ENCODE data around the gene GPR27. TPM values are rescaled to one million over a fixed set of nuclear protein-coding genes. Genes with fewer than 3 reads are reported as not detected.

GPR27 gene
- total RNA-seq, 6 experiments from 2014 or later: 0.09 to 0.37 (median 0.12) TPM; not detected in 1

- WGBS (ENCODE audit: insufficient coverage, low coverage, low lambda C conversion rate, missing lambda C conversion rate): 5% methylated on average over 19 of the region's 23 CpGs
- ATAC-seq (no peak), DNase-seq (no peak)
- TF ChIP-seq POLR2A (IDR thresholded peaks at IDR 0.05): no peak
- TF ChIP-seq, protein P1, sequence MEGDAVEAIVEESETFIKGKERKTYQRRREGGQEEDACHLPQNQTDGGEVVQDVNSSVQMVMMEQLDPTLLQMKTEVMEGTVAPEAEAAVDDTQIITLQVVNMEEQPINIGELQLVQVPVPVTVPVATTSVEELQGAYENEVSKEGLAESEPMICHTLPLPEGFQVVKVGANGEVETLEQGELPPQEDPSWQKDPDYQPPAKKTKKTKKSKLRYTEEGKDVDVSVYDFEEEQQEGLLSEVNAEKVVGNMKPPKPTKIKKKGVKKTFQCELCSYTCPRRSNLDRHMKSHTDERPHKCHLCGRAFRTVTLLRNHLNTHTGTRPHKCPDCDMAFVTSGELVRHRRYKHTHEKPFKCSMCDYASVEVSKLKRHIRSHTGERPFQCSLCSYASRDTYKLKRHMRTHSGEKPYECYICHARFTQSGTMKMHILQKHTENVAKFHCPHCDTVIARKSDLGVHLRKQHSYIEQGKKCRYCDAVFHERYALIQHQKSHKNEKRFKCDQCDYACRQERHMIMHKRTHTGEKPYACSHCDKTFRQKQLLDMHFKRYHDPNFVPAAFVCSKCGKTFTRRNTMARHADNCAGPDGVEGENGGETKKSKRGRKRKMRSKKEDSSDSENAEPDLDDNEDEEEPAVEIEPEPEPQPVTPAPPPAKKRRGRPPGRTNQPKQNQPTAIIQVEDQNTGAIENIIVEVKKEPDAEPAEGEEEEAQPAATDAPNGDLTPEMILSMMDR (IDR thresholded peaks at IDR 0.05): no peak
- no peaks in the 10 kb centered on the region for H3K36me3 ChIP-seq
- H3K4me3 ChIP-seq: peak overlapping the region in 1 of 3 donors; percentile 29
- no peak overlapping the region for H3K27ac ChIP-seq
- peaks cover 9 to 18% of the 10 kb centered on the region in 2 donors for H3K27me3 ChIP-seq
- peaks cover 0 to 9% (median 0%) of the 10 kb centered on the region in 4 donors for H3K4me1 ChIP-seq
- H3K9me3 ChIP-seq: no peaks in the 10 kb centered on the region
- intact Hi-C loops (cut with DNase I): no loop called here
Measured at GRCh38 chr3:71784201-71784913, 30.7 kb downstream of the GPR27 start.

DNA sequence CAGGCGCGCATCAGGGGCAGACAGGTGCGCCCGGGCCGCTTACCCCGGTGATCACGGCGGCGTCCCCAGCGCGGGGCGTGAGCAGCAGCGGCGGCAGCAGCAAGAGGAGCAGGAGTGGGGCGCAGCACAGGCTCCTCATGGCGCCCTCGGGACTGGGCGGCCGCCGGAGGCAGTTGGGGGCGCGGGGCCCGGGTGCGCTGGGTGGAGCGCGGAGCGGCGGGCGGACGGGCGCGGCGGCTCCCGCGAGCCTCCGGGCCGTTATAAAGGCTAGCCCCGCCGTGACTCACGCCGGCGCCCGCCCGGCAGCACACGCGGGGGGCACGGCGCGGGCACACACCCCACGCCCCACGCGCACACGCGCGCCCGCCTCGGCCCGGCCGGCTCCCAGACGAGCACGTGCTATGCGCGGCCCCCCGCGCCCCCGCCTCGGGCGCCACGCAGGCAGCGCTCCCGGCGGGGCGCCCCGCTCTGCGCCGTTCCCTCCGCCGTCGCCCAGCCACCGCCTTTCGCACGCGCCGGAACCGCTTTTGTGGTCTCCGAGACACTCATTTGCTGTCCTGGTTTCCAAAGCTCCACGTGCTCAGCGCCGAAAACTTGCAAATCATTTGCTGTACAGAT lies 31.4 kb downstream of the GPR27 start, which contains the start of gene PROK2:
Gene PROK2, minus strand, starts transcription at position 235 of the 618 bp plus-strand sequence. Its CDS starts 96 bp downstream, at position 139.
- 3% methylated on average over 18 of the region's 89 CpGs for WGBS (ENCODE audit: insufficient coverage, low coverage, low lambda C conversion rate, missing lambda C conversion rate)
- TF ChIP-seq POLR2A (IDR thresholded peaks at IDR 0.05): no peak
- TF ChIP-seq, protein P1 (IDR thresholded peaks at IDR 0.05): no peak
- peak in 2 of 4 donors; percentile 13 to 27 for ATAC-seq
- Histone ChIP-seq H3K4me1 (peaks cover 0 to 9% (median 0%) of the 10 kb centered on the region in 4 donors), H3K9me3 (no peaks in the 10 kb centered on the region), H3K4me3 (peak within 1 kb of the TSS in 1 of 3 donors; percentile 29), H3K27me3 (peaks cover 9 to 18% of the 10 kb centered on the region in 2 donors), H3K27ac (no peak within 1 kb of the TSS), H3K36me3 (no peaks in the 10 kb centered on the region)
- intact Hi-C loops (cut with DNase I): no loop called here
- peak in 1 of 3 donors; percentile 31 for DNase-seq

GRCh38 chr3:71785532-71786216 lies 32.0 kb downstream of the GPR27 start:
- no peak overlapping the region for H3K4me3 ChIP-seq
- H3K27ac ChIP-seq: no peak overlapping the region

GRCh38 chr3:71786217-71786549 lies 32.5 kb downstream of the GPR27 start:
- peaks cover 0 to 9% (median 0%) of the 10 kb centered on the region in 4 donors for H3K4me1 ChIP-seq
- ATAC-seq: no peak
- TF ChIP-seq, protein P1 (IDR thresholded peaks at IDR 0.05): no peak
- no peak for TF ChIP-seq POLR2A (IDR thresholded peaks at IDR 0.05)
- DNase-seq: no peak
- H3K27me3 ChIP-seq: peaks cover 9 to 18% of the 10 kb centered on the region in 2 donors
- no peak overlapping the region for H3K27ac ChIP-seq
- H3K9me3 ChIP-seq: no peaks in the 10 kb centered on the region
- 18% methylated on average over 7 of the region's 8 CpGs for WGBS (ENCODE audit: insufficient coverage, low coverage, low lambda C conversion rate, missing lambda C conversion rate)
- intact Hi-C loops (cut with DNase I): no loop called here
- no peak overlapping the region for H3K4me3 ChIP-seq
- no peaks in the 10 kb centered on the region for H3K36me3 ChIP-seq

More at GRCh38 chr3:71785532-71786216, 32.0 kb downstream of the GPR27 start:
- intact Hi-C loops (cut with DNase I): no loop called here
- no peak for DNase-seq
- H3K36me3 ChIP-seq: no peaks in the 10 kb centered on the region
- H3K9me3 ChIP-seq: no peaks in the 10 kb centered on the region
- no peak for ATAC-seq
- WGBS (ENCODE audit: insufficient coverage, low coverage, low lambda C conversion rate, missing lambda C conversion rate): 6% methylated on average over 26 of the region's 28 CpGs
- H3K4me1 ChIP-seq: peaks cover 0 to 9% (median 0%) of the 10 kb centered on the region in 4 donors
- TF ChIP-seq, protein P1 (IDR thresholded peaks at IDR 0.05): no peak
- no peak for TF ChIP-seq POLR2A (IDR thresholded peaks at IDR 0.05)
- peaks cover 9 to 18% of the 10 kb centered on the region in 2 donors for H3K27me3 ChIP-seq
